SH-SY5Y (cell line): ENCODE measurements around the gene VTA1.

Experiments used
- GATA2 ChIP-seq: IDR thresholded peaks from 2 replicates; pipeline ENCODE4 v1.6.1; 2011; ENCODE audit warnings: mild to moderate bottlenecking, low read depth, low read length
- GATA3 ChIP-seq: IDR thresholded peaks from 2 replicates; pipeline ENCODE4 v1.6.1; 2011; ENCODE audit warnings: low read depth, mild to moderate bottlenecking, low read length, moderate library complexity

VTA1 gene

DNA sequence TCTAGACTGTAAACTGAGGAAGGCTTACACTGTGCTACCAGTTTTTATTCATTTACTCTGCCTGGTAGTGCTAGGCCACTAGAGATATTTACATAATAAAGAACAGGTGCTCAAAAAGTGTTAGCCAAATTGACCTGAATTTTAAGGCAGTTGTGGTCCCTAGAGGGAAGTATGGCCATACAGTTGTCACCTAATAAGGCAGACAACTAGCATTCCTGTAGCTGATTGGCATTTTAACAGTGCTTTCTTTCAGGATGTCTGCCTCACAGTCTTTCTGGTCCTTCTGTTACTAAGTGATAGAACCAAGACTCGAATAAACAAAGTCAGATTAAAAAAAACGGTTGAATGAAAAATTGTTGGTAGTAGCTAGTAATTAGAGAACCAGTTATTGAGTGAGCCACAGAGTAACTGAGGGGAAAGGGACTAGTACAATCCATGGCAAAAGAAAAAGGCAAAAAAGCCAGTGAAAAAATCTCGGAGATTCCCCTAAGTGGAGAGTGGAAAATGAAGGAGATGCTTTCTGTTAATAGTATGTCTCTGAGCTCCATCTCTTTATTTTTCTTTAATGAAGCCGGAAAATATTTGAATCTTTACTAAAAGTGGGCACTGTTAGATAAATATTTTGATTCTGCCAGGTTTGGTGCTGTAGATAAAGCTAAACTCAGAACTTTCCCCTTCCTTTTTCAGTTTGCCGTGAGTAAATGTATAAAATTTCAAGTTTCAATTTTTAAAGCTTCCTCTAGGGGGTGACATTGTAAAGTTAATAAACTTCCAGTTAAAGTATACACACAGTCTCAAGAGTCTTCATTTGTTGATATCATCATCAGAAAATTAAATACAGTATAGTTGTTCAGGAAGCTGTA lies 9.1 kb downstream of the VTA1 start:
- TF ChIP-seq GATA3 (no peak), GATA2 (no peak)

GRCh38 chr6:142162780-142163179 lies 15.7 kb downstream of the VTA1 start:
- TF ChIP-seq GATA3 = no peak
- TF ChIP-seq GATA2 = no peak

GRCh38 chr6:142165227-142165626 lies 18.2 kb downstream of the VTA1 start:
- no peak for TF ChIP-seq GATA3
- TF ChIP-seq GATA2 = no peak

DNA sequence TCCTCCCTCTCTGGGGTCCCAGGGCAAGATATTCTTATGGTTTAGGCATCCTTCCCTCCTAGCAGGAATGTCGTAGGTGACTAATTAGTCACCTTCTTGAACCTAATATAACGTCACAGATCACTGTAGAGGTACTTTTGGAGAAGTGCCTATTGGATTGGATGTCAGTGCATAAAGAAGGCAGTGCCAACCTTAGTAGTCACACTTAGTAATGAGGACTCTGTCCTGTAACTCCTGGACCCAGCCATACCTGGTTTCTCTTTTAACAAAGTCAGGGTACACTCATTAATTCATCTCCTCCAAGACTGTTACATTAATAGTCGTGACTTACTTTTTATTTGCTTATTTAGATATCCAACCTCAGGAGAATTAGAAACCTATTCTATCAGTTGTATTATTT lies 20.0 kb downstream of the VTA1 start:
- TF ChIP-seq GATA3 = no peak
- no peak for TF ChIP-seq GATA2

- TF ChIP-seq GATA3 (no peak), GATA2 (no peak)
Measured at GRCh38 chr6:142167486-142167885, 20.4 kb downstream of the VTA1 start.

DNA sequence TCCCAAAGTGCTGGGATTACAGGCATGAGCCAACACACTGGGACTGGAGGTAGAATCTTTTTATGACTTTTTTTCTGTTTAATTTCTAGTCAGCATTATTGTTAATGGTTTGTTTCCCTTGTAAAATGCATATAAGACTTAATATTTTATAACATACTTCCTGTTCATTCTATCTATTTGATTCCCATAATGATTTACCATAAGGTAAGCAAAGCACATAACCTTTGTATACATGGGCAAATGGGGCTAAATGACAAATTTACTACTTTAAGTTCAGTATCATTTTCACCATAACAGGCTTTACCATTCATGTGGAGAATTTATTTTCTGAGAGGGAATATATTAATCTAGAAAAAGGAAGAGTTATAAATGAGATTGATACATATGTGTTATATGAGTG lies 24.3 kb downstream of the VTA1 start:
- TF ChIP-seq GATA3 = no peak

DNA sequence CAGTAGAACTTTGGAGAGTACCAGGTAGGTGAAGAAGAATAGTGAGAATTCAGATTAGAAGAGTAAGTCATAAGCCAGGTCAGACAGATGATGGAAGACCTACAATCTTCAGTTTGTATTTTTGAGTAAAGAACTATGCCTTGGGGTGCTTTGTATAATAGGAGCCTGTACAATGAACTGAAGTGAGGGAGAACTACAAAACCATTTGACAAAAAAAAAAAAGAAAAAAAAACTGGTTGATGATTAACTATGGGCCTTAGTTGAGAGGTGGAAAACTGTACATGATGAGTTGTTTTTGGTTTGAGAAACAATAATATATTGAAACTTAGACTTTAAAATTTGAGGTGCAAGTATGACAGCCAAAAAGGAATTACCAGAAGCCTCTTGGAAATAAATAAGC lies 25.7 kb downstream of the VTA1 start:
- TF ChIP-seq GATA3 (no peak), GATA2 (no peak)

DNA sequence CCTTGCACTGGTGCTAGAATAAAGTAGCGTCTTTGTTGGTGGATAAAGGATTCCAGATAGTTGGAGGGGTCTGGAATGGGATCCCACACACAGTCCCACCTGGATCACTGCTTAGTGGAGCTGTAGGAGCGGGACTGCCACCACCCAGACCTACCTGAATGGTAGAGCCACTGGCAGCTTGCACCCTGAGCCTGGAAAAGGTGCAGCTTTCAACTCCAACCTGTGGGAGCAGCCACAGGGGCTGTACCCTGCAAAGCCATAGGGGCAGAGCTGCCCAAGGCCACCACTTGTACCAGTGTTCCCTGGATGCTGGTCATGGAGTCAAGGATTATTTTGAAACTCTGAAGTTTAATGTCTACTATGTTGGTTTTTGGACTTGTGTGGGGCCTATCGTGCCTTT lies 26.9 kb downstream of the VTA1 start:
- TF ChIP-seq GATA2 (no peak), GATA3 (no peak)

- TF ChIP-seq GATA2 = no peak
- no peak for TF ChIP-seq GATA3
Measured at GRCh38 chr6:142174703-142175102, 27.6 kb downstream of the VTA1 start.

- no peak for TF ChIP-seq GATA3
- TF ChIP-seq GATA2 = no peak
Measured at GRCh38 chr6:142178129-142178528, 31.1 kb downstream of the VTA1 start.

- TF ChIP-seq GATA2 (no peak), GATA3 (no peak)
Measured at GRCh38 chr6:142182004-142182403, 34.9 kb downstream of the VTA1 start.

GRCh38 chr6:142183351-142183750 lies 36.3 kb downstream of the VTA1 start:
- TF ChIP-seq GATA3 (no peak), GATA2 (no peak)

GRCh38 chr6:142184307-142184706 lies 37.2 kb downstream of the VTA1 start:
- no peak for TF ChIP-seq GATA2
- TF ChIP-seq GATA3 = no peak

DNA sequence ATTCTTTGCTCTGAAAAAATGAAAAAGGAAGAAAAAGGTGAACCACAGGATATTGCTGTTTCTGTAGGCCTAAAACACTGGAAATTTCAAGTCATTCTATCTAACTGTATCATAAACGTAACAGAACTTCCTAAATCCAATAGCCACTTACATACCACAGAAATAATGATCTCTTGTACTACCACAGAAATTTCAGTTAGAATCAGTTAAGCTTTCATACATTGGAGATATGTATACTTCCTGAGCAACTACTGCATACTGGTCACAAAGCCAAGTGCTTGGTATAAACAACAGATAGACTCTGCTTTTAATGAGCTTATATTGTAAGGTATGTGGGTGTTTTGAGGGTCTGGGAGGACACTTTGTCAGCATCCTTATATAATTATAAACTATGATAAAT lies 38.6 kb downstream of the VTA1 start:
- TF ChIP-seq GATA3 (no peak), GATA2 (no peak)

- no peak for TF ChIP-seq GATA2
- no peak for TF ChIP-seq GATA3
Measured at GRCh38 chr6:142187209-142187608, 40.1 kb downstream of the VTA1 start.

GRCh38 chr6:142189057-142189456 lies 42.0 kb downstream of the VTA1 start:
- TF ChIP-seq GATA3 (no peak), GATA2 (no peak)

DNA sequence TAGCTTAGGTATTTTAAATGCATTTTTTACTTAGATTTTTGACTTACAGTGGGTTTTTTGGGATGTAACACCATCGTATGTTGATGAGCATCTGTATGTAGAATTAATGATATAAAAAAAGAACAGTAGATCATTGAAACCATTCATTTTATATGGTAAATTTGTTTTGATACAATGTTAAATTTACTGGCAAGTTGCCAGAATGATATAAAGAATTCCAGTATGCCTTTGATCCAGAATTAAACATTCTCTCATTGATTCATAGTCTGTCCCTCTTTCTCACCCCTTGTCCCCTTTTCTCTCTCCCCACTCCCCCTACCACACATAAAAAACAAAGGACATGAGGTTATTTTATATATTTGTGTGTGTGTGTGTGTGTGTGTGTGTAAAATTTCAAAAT lies 45.3 kb downstream of the VTA1 start:
- TF ChIP-seq GATA3 (no peak), GATA2 (no peak)
